Measurements from ENCODE around the gene NPHP4. TPM values are rescaled to one million over a fixed set of nuclear protein-coding genes. Genes with fewer than 3 reads are reported as not detected.

NPHP4 gene
- total RNA-seq, 1 experiment from 2014 or later, result 20.0 TPM

DNA sequence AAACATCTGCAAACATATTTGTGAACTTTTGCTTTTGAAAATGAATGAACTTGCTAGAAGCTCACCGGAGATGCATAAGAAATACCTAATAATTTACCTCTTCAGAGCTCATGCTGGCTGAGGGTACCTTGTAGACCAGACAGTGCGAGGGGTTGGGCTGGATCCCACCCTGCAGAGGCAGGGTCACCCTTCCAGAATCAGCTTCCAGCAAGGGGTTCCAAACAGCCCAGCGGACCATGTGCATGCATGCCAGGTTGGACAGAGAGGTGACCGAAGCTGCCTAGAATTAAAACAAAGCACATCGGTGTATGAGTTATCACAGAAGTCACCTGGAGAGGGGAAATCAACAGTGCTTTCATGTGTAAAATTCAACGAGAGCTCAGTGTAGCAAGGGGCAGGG, 59.2 kb downstream of the NPHP4 start:
- Histone ChIP-seq H3K27ac (ENCODE audit: low read depth, low read length) (no peak overlapping the region), H3K4me1 (ENCODE audit: control insufficient read depth in 1 of 2, insufficient read depth in 2 of 2, low read length in 2 of 2) (no peaks in the 10 kb centered on the region), H3K79me2 (ENCODE audit: insufficient read depth, low read length) (no peaks in the 10 kb centered on the region), H3K9ac (ENCODE audit: low read length) (no peak overlapping the region), H3K9me2 (ENCODE audit: insufficient read depth) (no peaks in the 10 kb centered on the region), H3K27me3 (ENCODE audit: insufficient read depth, low read length) (no peaks in the 10 kb centered on the region), H3K9me3 (ENCODE audit: control insufficient read depth in 1 of 2, insufficient read depth in 1 of 2, low read depth in 1 of 2, low read length in 2 of 2) (no peaks in the 10 kb centered on the region), H3K4me3 (replicated peaks in 1 of 2; ENCODE audit: low read depth in 1 of 2, low read length in 2 of 2) (no peak overlapping the region), H3K36me3 (ENCODE audit: control insufficient read depth in 1 of 2, insufficient read depth in 2 of 2, low read length in 2 of 2) (peaks cover 0 to 2% of the 10 kb centered on the region in 2 experiments; a peak in 1 of 4 replicates), H3K4me2 (ENCODE audit: low read length) (no peak overlapping the region), H4K20me1 (ENCODE audit: insufficient read depth) (no peaks in the 10 kb centered on the region), H2AFZ (ENCODE audit: low read depth, low read length, poor library complexity, severe bottlenecking) (no peak overlapping the region)
- intact Hi-C loops (cut with micrococcal nuclease), result no loop called here
- ATAC-seq (no peak), DNase-seq (ENCODE audit: low read depth, low spot score) (no peak)
- CTCF ChIA-PET, result no interaction called here
- RAD21 ChIA-PET (ENCODE audit: low non-redundant PET in 1 of 2, low total read pairs in 2 of 2, uncharacterized antibody in 2 of 2, unreplicated experiment in 2 of 2), result no interaction called here
- no TSS peak for BruUV-seq (replicated peaks)
- POLR2A ChIA-PET, result no interaction called here
- TF ChIP-seq SRF (IDR thresholded peaks at IDR 0.05; ENCODE audit: low read depth) (no peak), ZFX (IDR thresholded peaks at IDR 0.05) (no peak), CEBPB (IDR thresholded peaks at IDR 0.05; ENCODE audit: low read depth) (no peak), POLR2AphosphoS5 (IDR thresholded peaks at IDR 0.05; ENCODE audit: low read depth, low read length) (no peak), EGR1 (IDR thresholded peaks at IDR 0.05; ENCODE audit: low read depth) (no peak), YY1 (IDR thresholded peaks at IDR 0.05; ENCODE audit: extremely low read depth, insufficient replicate concordance, low read depth, low read length) (no peak), EZH2 (IDR thresholded peaks at IDR 0.05) (no peak), POLR2A (IDR thresholded peaks at IDR 0.05; ENCODE audit: borderline replicate concordance, extremely low read depth, insufficient read depth, insufficient read length) (no peak), EZH2phosphoT487 (IDR thresholded peaks at IDR 0.05; ENCODE audit: borderline replicate concordance) (no peak), FOSL1 (IDR thresholded peaks at IDR 0.05; ENCODE audit: low read depth) (no peak), RAD21 (IDR thresholded peaks at IDR 0.05; ENCODE audit: low read depth) (no peak)
- TF ChIP-seq, protein P1, sequence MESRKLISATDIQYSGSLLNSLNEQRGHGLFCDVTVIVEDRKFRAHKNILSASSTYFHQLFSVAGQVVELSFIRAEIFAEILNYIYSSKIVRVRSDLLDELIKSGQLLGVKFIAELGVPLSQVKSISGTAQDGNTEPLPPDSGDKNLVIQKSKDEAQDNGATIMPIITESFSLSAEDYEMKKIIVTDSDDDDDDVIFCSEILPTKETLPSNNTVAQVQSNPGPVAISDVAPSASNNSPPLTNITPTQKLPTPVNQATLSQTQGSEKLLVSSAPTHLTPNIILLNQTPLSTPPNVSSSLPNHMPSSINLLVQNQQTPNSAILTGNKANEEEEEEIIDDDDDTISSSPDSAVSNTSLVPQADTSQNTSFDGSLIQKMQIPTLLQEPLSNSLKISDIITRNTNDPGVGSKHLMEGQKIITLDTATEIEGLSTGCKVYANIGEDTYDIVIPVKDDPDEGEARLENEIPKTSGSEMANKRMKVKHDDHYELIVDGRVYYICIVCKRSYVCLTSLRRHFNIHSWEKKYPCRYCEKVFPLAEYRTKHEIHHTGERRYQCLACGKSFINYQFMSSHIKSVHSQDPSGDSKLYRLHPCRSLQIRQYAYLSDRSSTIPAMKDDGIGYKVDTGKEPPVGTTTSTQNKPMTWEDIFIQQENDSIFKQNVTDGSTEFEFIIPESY (IDR thresholded peaks at IDR 0.05; ENCODE audit: extremely low read depth, insufficient replicate concordance, low read length), result no peak
- TF ChIP-seq, protein P2, sequence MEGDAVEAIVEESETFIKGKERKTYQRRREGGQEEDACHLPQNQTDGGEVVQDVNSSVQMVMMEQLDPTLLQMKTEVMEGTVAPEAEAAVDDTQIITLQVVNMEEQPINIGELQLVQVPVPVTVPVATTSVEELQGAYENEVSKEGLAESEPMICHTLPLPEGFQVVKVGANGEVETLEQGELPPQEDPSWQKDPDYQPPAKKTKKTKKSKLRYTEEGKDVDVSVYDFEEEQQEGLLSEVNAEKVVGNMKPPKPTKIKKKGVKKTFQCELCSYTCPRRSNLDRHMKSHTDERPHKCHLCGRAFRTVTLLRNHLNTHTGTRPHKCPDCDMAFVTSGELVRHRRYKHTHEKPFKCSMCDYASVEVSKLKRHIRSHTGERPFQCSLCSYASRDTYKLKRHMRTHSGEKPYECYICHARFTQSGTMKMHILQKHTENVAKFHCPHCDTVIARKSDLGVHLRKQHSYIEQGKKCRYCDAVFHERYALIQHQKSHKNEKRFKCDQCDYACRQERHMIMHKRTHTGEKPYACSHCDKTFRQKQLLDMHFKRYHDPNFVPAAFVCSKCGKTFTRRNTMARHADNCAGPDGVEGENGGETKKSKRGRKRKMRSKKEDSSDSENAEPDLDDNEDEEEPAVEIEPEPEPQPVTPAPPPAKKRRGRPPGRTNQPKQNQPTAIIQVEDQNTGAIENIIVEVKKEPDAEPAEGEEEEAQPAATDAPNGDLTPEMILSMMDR (IDR thresholded peaks at IDR 0.05 in 2 of 3, conservative IDR thresholded peaks at IDR 0.05 in 1 of 3; ENCODE audit: borderline replicate concordance in 1 of 3, insufficient read depth in 1 of 3, low read depth in 2 of 3, low read length in 2 of 3), result no peak
- TF ChIP-seq, protein P3, sequence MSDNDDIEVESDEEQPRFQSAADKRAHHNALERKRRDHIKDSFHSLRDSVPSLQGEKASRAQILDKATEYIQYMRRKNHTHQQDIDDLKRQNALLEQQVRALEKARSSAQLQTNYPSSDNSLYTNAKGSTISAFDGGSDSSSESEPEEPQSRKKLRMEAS (IDR thresholded peaks at IDR 0.05), result no peak
